ENCODE data around the gene THOP1.

THOP1 gene

GRCh38 chr19:2779121-2779740, 6.1 kb upstream of the THOP1 start:
- no peak for DNase-seq (ENCODE audit: low read depth in 1 of 2, low spot score in 1 of 2)

DNA sequence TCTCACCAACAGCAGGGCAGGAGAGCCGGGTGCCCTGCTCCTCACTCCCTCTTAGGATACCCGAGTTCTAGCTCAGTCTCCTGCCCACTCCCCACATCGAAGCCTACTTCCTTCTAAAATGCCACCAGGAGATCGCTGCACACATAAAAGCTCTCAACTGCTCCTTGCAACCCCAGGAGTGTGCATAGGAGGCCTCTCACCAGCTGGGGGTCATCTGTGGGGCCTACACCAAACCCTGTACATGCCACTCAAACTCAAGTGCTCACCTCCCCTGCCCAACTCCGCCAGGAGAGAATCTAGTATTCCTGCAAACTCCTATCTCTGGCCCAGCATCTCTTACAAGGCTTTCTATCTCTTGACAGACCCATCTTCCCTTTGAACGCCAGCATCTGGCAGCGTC, 5.0 kb upstream of the THOP1 start:
- TF ChIP-seq, protein P1, sequence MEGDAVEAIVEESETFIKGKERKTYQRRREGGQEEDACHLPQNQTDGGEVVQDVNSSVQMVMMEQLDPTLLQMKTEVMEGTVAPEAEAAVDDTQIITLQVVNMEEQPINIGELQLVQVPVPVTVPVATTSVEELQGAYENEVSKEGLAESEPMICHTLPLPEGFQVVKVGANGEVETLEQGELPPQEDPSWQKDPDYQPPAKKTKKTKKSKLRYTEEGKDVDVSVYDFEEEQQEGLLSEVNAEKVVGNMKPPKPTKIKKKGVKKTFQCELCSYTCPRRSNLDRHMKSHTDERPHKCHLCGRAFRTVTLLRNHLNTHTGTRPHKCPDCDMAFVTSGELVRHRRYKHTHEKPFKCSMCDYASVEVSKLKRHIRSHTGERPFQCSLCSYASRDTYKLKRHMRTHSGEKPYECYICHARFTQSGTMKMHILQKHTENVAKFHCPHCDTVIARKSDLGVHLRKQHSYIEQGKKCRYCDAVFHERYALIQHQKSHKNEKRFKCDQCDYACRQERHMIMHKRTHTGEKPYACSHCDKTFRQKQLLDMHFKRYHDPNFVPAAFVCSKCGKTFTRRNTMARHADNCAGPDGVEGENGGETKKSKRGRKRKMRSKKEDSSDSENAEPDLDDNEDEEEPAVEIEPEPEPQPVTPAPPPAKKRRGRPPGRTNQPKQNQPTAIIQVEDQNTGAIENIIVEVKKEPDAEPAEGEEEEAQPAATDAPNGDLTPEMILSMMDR (IDR thresholded peaks at IDR 0.05; ENCODE audit: insufficient read depth, low read length) = no peak
- TF ChIP-seq SPI1 (IDR thresholded peaks at IDR 0.05; ENCODE audit: borderline replicate concordance, low read depth) = no peak
- TF ChIP-seq, protein P2, sequence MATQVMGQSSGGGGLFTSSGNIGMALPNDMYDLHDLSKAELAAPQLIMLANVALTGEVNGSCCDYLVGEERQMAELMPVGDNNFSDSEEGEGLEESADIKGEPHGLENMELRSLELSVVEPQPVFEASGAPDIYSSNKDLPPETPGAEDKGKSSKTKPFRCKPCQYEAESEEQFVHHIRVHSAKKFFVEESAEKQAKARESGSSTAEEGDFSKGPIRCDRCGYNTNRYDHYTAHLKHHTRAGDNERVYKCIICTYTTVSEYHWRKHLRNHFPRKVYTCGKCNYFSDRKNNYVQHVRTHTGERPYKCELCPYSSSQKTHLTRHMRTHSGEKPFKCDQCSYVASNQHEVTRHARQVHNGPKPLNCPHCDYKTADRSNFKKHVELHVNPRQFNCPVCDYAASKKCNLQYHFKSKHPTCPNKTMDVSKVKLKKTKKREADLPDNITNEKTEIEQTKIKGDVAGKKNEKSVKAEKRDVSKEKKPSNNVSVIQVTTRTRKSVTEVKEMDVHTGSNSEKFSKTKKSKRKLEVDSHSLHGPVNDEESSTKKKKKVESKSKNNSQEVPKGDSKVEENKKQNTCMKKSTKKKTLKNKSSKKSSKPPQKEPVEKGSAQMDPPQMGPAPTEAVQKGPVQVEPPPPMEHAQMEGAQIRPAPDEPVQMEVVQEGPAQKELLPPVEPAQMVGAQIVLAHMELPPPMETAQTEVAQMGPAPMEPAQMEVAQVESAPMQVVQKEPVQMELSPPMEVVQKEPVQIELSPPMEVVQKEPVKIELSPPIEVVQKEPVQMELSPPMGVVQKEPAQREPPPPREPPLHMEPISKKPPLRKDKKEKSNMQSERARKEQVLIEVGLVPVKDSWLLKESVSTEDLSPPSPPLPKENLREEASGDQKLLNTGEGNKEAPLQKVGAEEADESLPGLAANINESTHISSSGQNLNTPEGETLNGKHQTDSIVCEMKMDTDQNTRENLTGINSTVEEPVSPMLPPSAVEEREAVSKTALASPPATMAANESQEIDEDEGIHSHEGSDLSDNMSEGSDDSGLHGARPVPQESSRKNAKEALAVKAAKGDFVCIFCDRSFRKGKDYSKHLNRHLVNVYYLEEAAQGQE (IDR thresholded peaks at IDR 0.05; ENCODE audit: insufficient replicate concordance, low read depth) = no peak
- no peak for TF ChIP-seq POLR2AphosphoS5 (IDR thresholded peaks at IDR 0.05; ENCODE audit: low read depth)
- no peak for TF ChIP-seq GABPA (IDR thresholded peaks at IDR 0.05; ENCODE audit: low read depth)
- Histone ChIP-seq H3K4me3 (replicated peaks; ENCODE audit: insufficient read depth, low read length) (no peak overlapping the region), H3K27ac (replicated peaks) (no peak overlapping the region), H3K27me3 (ENCODE audit: insufficient read depth, poor library complexity, severe bottlenecking) (no peaks in the 10 kb centered on the region)
- DNase-seq (ENCODE audit: low read depth in 1 of 2, low spot score in 1 of 2) = no peak

More at GRCh38 chr19:2779121-2779740, 6.1 kb upstream of the THOP1 start:
- no peak overlapping the region for H3K27ac ChIP-seq (replicated peaks)
- no peak overlapping the region for H3K4me3 ChIP-seq (replicated peaks; ENCODE audit: insufficient read depth, low read length)
- TF ChIP-seq POLR2AphosphoS5 (IDR thresholded peaks at IDR 0.05; ENCODE audit: low read depth) (no peak), SPI1 (IDR thresholded peaks at IDR 0.05; ENCODE audit: borderline replicate concordance, low read depth) (no peak), GABPA (IDR thresholded peaks at IDR 0.05; ENCODE audit: low read depth) (no peak)
- TF ChIP-seq, protein P2 (IDR thresholded peaks at IDR 0.05; ENCODE audit: insufficient replicate concordance, low read depth) = no peak
- TF ChIP-seq, protein P1 (IDR thresholded peaks at IDR 0.05; ENCODE audit: insufficient read depth, low read length) = no peak
- no peaks in the 10 kb centered on the region for H3K27me3 ChIP-seq (ENCODE audit: insufficient read depth, poor library complexity, severe bottlenecking)

DNA sequence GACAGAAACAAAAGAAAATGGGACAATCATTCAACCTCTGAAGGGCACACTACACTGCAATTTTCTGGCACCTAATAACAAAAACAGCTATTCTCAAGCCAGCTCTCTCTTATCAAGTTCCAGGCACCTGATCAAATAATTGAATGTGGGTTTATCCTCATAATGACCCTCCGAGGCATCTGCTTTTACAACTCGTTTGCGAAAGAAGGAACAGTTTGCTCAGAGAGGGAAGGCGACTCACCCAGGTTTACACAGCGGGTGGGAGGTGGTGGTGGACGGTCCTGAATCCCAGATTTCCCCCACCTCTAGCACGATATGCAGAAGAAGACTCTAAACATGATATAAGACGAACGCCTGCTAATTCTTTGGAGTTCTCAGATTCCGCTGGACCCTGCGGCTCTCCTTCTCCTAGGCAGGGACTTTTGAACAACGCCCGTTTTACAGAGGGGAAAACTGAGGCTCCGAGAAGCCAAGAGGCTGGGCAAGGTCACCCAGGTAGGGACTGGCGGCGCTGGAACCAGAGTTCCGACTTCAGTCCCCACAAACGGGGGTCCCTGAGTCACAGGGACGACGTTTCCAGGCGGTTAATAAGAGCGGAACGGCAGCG, 2.9 kb upstream of the THOP1 start:
- DNase-seq (ENCODE audit: low read depth in 1 of 2, low spot score in 1 of 2) = no peak
- TF ChIP-seq POLR2AphosphoS5 (IDR thresholded peaks at IDR 0.05; ENCODE audit: low read depth) (no peak), SPI1 (IDR thresholded peaks at IDR 0.05; ENCODE audit: borderline replicate concordance, low read depth) (no peak), GABPA (IDR thresholded peaks at IDR 0.05; ENCODE audit: low read depth) (no peak)
- TF ChIP-seq, protein P1 (IDR thresholded peaks at IDR 0.05; ENCODE audit: insufficient read depth, low read length) = no peak
- TF ChIP-seq, protein P2 (IDR thresholded peaks at IDR 0.05; ENCODE audit: insufficient replicate concordance, low read depth) = no peak
- peak overlapping the region; percentile 93 for H3K4me3 ChIP-seq (replicated peaks; ENCODE audit: insufficient read depth, low read length)
- peak overlapping the region; percentile 95 for H3K27ac ChIP-seq (replicated peaks)
- H3K27me3 ChIP-seq (ENCODE audit: insufficient read depth, poor library complexity, severe bottlenecking) = no peaks in the 10 kb centered on the region

Measured in HL-60 (cell line).